Stimulated activated CD4-positive, alpha-beta T cell treated with anti-CD3 and anti-CD28 coated beads, Interleukin-4, amount 100 ng/mL, for 24 hours (primary cell): ENCODE results near the gene CYB5R2.
"Not testable (repeated sequence)": the region's sequence is repeated elsewhere in the genome, so short reads cannot be mapped to it uniquely, and the experiment has no call there.

Experiments used
- DNase-seq: peaks from one replicate; pipeline ENCODE4 v3.0.0-alpha.2; 2020

CYB5R2 gene

GRCh38 chr11:7668464-7668863 is 4.8 kb downstream of the CYB5R2 start:
- DNase-seq = no peak

GRCh38 chr11:7667460-7667859 is 5.8 kb downstream of the CYB5R2 start:
- DNase-seq = no peak

- no peak for DNase-seq
These were observed 6.9 kb downstream of the CYB5R2 start for GRCh38 chr11:7666292-7666866.

- DNase-seq = peak; percentile 72
These were observed 7.6 kb downstream of the CYB5R2 start for GRCh38 chr11:7665473-7666291.

GRCh38 chr11:7664867-7665266 is 8.4 kb downstream of the CYB5R2 start:
- no peak for DNase-seq

GRCh38 chr11:7663531-7663930 is 9.8 kb downstream of the CYB5R2 start:
- DNase-seq = not testable (repeated sequence)

GRCh38 chr11:7657306-7658025 is 15.8 kb downstream of the CYB5R2 start:
- no peak for DNase-seq

GRCh38 chr11:7656704-7657103 is 16.6 kb downstream of the CYB5R2 start:
- DNase-seq = no peak

- DNase-seq = no peak
These were observed 17.8 kb downstream of the CYB5R2 start for GRCh38 chr11:7655253-7656217.

GRCh38 chr11:7654195-7654705 is 19.1 kb downstream of the CYB5R2 start:
- DNase-seq = no peak

- no peak for DNase-seq
These were observed 21.6 kb downstream of the CYB5R2 start for GRCh38 chr11:7651700-7652099.

GRCh38 chr11:7651140-7651551 is 22.2 kb downstream of the CYB5R2 start:
- no peak for DNase-seq

GRCh38 chr11:7648264-7648663 is 25.0 kb downstream of the CYB5R2 start:
- DNase-seq = no peak

- no peak for DNase-seq
These were observed 26.4 kb downstream of the CYB5R2 start for GRCh38 chr11:7646866-7647265.

- DNase-seq = no peak
These were observed 28.1 kb downstream of the CYB5R2 start for GRCh38 chr11:7645206-7645605.

- no peak for DNase-seq
These were observed 30.0 kb downstream of the CYB5R2 start for GRCh38 chr11:7643314-7643713.

GRCh38 chr11:7642747-7643146 is 30.6 kb downstream of the CYB5R2 start:
- no peak for DNase-seq

- no peak for DNase-seq
These were observed 32.5 kb downstream of the CYB5R2 start for GRCh38 chr11:7640816-7641215.

- DNase-seq = no peak
These were observed 33.7 kb downstream of the CYB5R2 start for GRCh38 chr11:7639643-7640025.

GRCh38 chr11:7638710-7639642 is 34.3 kb downstream of the CYB5R2 start:
- no peak for DNase-seq

- no peak for DNase-seq
These were observed 35.7 kb downstream of the CYB5R2 start for GRCh38 chr11:7637447-7638157.
